HG02852 (cell line): ENCODE measurements around the gene TBRG4.

Experiments
- ATAC-seq: cut with Tn5 transposase; IDR thresholded peaks from one replicate; pipeline ENCODE4 v1.9.1; 2021; ENCODE audit warnings: mild to moderate bottlenecking, moderate library complexity; ENCODE audit not compliant: unreplicated experiment

TBRG4 gene

GRCh38 chr7:45076946-45077345, 34.6 kb downstream of the TBRG4 start:
- no peak for ATAC-seq

- ATAC-seq: no peak
Measured at GRCh38 chr7:45075871-45076796, 35.4 kb downstream of the TBRG4 start.

- no peak for ATAC-seq
Measured at GRCh38 chr7:45075355-45075644, 36.2 kb downstream of the TBRG4 start.

GRCh38 chr7:45074528-45075354, 36.8 kb downstream of the TBRG4 start:
- no peak for ATAC-seq

GRCh38 chr7:45073786-45074527, 37.5 kb downstream of the TBRG4 start:
- ATAC-seq: no peak

- ATAC-seq: no peak
Measured at GRCh38 chr7:45073031-45073785, 38.3 kb downstream of the TBRG4 start.

GRCh38 chr7:45072131-45073030, 39.1 kb downstream of the TBRG4 start:
- ATAC-seq: no peak

GRCh38 chr7:45071528-45071927, 40.0 kb downstream of the TBRG4 start:
- no peak for ATAC-seq

GRCh38 chr7:45070254-45070642, 41.2 kb downstream of the TBRG4 start:
- ATAC-seq: no peak

- ATAC-seq: no peak
Measured at GRCh38 chr7:45069444-45070253, 41.8 kb downstream of the TBRG4 start.

GRCh38 chr7:45068236-45069023, 43.1 kb downstream of the TBRG4 start:
- ATAC-seq: no peak

GRCh38 chr7:45067582-45067981, 43.9 kb downstream of the TBRG4 start:
- ATAC-seq: no peak

- no peak for ATAC-seq
Measured at GRCh38 chr7:45066409-45066808, 45.1 kb downstream of the TBRG4 start.

- no peak for ATAC-seq
Measured at GRCh38 chr7:45065031-45065995, 46.2 kb downstream of the TBRG4 start.

GRCh38 chr7:45064047-45064725, 47.3 kb downstream of the TBRG4 start:
- no peak for ATAC-seq

- no peak for ATAC-seq
Measured at GRCh38 chr7:45061806-45062425, 49.6 kb downstream of the TBRG4 start.
